HG02623 (cell line): Measurements from ENCODE around the gene MAD1L1.
"Not testable (repeated sequence)": the region's sequence is repeated elsewhere in the genome, so short reads cannot be mapped to it uniquely, and the experiment has no call there.

ENCODE experiments used
- ATAC-seq: cut with Tn5 transposase; IDR thresholded peaks from one replicate; pipeline ENCODE4 v1.9.1; 2021; ENCODE audit warnings: moderate library complexity; ENCODE audit not compliant: unreplicated experiment

Gene MAD1L1

GRCh38 chr7:2006921-2007381 is 225.8 kb downstream of the MAD1L1 start:
- no peak for ATAC-seq

- ATAC-seq: no peak
Observed at GRCh38 chr7:2006231-2006771, 226.4 kb downstream of the MAD1L1 start.

- ATAC-seq: no peak
Observed at GRCh38 chr7:2005786-2006185, 227.0 kb downstream of the MAD1L1 start.

DNA sequence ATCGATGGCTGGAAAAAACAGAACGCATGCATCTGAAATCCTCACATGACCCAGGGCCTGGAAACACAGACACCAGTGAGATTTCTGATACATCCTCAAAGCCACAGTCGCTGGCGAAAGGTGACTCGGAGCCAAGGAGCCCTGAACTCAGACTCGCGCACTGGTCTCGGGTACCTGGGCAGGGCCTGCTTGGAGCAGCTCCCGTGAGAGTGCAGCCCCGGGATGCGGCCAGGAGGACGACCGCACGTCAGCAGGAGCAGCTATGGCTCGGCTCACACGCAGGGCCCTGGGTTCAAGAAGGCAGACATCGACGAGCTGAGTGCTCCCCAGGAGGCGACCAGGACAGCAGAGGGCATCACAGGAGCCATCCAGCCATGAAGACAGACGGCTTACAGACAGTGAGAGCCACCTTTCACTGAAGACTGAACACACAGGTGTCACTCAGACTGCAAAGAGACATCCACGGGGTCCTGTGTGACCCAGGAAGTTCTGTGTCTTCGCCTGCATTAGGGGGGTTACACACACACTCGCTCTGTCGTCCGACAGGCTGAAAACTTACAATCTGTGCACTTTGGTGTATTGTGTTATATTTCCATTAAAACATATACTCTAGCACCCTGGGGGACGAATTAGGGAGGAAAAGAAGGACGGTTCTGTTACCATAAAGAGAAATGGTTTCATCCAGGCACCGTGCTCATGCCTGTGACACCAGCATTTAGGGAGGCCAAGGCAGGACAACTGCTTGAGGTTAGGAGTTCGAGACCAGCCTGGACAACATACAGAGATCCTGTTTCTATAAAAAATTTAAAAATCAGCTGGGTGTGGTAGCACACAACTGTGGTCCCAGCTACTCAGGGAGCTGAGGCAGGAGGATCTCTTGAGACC is 227.7 kb downstream of the MAD1L1 start:
- no peak for ATAC-seq

- ATAC-seq: no peak
Observed at GRCh38 chr7:2003931-2004812, 228.6 kb downstream of the MAD1L1 start.

- ATAC-seq: no peak
Observed at GRCh38 chr7:2003451-2003930, 229.3 kb downstream of the MAD1L1 start.

- ATAC-seq: no peak
Observed at GRCh38 chr7:2002561-2003450, 229.9 kb downstream of the MAD1L1 start.

DNA sequence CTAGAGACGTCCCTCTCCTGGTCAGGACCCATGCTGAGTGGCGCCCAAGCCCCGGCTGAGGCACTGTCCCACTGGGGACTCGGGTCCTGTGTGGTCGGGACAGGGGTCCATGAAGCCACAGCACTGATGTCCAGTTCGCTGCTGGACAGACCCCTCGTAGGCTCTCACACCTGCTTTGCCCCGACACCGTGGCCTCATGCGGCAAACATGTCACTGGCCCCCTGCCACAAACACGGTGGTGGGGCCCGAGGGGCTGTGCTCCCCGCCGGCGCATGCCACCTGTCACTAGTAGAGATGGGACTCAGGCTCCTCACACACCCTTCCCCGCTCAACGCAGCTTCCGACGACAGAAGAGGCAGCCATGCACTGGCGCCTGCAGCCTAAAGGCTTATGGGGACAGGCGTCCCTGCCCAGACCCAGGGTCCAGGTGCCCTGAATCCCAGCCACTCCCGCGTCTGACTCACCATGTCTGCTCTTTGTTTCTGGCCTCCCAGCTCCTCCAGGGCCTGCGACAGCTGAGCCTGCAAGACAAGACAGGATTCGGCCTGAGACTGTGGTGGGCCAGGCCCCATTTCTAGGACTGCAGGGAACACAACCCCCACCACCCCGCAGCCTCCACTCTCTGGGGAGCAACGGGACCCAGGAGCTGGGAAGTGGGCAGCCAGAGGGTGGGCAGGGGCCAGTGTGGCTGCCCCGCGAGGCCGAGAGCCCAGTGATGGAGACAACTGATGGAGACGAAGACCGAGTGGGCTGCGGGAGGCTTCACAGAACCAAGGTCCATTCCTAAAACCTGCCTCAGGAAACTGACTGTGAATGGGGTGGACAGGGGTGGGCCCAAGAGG is 230.9 kb downstream of the MAD1L1 start:
- no peak for ATAC-seq

- no peak for ATAC-seq
Observed at GRCh38 chr7:2000746-2001321, 231.9 kb downstream of the MAD1L1 start.

DNA sequence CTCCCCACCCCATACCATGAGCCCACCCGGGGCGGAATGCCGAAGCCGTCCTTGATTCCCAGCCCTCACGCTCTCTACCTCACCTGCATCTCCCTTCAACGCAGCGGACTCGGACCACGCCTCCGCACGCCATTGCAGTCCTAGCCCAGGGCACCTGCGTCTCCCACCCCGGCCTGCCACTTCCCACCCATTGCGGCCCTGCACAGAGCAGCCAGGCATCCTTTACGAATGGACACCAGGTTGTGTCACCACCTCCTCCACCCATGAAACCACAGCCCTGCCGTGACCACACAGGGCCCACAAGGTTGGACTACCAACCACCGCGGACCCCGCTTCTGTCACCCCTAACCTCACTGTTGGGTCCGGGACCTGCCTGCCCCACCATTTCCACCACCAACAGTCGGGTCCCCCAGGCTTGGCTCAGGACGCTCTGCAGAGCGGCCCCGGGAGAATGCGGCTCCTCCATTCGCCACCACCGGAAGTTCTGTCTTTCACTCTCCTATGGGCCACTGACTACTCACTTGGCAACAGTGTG is 232.5 kb downstream of the MAD1L1 start:
- ATAC-seq: no peak

DNA sequence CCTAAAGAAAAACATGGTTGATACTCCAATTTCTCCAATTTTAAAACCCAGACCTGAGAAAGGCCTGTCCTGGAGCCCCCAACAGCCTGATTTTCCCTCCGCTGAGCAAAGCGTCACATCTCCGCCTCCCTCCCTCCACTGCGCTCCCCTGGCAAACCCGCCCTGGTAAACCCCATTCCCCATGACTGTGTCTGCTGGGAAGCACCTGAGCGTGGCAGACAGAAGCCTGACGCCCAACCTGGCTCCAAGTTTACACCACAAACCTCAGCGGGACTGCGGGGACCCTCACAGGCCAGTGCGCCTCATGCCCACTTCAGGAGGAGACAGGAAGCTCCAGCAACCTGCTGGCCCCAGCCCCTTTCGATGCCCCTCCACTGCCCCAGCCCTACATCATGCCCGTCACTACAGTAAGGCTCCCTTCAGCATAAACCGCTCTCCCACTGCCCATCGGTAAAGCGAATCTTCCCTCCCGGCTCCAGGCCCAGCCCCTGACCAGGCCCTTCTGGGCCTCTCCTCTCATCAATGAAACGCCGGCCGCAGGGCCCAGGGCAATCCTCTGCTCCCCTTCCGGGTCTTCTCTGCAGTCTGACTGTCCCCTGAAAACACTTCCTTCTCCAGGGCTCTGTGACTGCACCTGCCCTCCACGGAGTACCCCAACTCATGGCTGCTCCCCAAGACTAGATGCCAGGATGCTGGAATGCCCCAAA is 233.3 kb downstream of the MAD1L1 start:
- no peak for ATAC-seq

- no peak for ATAC-seq
Observed at GRCh38 chr7:1998146-1998545, 234.6 kb downstream of the MAD1L1 start.

DNA sequence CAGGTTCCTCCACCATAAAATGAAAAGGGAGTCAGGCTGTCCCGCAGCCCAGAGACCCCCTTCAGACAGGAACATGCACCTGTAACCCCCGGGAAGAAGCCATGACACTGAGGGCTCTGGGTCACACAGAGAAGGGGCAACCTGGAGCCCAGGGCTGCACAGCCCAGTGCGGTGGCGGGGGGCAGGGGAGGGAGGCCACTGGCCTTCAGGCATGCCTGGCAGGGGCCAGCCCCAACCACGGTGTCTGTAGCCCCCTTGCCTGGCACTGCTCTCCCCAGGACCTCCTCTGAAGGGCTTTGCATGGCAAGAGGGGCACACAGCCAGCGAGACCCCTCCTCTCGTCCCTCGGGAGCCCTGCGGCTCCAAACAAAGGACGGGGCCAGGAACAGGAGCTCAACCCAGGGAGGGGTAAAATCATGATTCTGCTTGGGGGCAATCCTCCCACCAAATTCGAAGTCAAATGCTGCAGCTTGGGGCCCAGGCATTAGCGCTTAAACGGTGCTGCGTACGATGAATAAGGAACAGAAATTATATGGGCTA is 235.1 kb downstream of the MAD1L1 start:
- ATAC-seq: no peak

DNA sequence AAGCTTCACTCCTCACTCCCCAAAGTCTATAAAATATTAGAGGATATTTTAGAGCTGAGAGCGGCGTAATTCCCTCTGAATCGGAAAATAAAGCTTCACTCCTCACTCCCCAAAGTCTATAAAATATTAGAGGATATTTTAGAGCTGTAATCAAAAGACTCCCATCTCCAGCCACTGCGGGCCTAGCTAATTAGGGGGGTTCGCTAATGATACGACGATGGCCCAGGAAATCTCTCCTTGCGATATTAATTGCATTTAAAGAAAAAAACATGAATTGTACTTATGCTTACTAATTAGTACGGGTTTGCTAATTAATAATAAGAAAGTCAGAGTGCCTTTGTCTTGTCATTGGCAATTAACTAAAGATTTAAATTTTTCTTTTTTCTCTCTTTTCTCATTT is 235.9 kb downstream of the MAD1L1 start:
- ATAC-seq: no peak

GRCh38 chr7:1995911-1996420 is 236.8 kb downstream of the MAD1L1 start:
- not testable (repeated sequence) for ATAC-seq

DNA sequence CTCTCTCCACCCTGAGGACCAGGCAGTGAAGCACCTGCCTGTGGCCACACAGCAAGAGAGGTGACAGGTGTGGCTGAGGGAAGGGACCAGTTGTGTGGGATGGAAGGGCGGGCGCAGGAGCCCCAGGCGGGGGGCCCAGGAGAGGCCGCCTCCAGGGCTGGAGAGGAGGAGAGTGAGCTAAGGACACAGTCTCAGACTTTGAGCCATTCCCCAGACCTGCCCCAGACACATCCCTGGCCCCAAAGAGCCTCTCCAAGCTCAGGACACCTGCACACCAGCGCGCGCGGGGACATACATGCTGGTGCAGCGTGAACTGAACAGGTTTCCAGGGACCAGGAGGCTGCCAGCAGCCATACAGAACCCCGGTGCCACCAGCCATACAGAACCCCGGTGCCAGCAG is 237.3 kb downstream of the MAD1L1 start:
- ATAC-seq: no peak

GRCh38 chr7:1994931-1995330 is 237.8 kb downstream of the MAD1L1 start:
- no peak for ATAC-seq
